Parathyroid adenoma (tissue), 2 donors: Measurements from ENCODE around the gene PGAP6.

ENCODE experiments used
- H2AFZ ChIP-seq: fragments of 300-600 bp; sonication (generic); one replicate; pipeline ENCODE4 v1.7.0; 2017; ENCODE audit warnings: antibody characterized with exemption, mild to moderate bottlenecking
- H3K27ac ChIP-seq: fragments of 300-600 bp; sonication (generic); one replicate; pipeline ENCODE4 v1.7.0; 2017
- H3K27me3 ChIP-seq: fragments of 300-600 bp; sonication (generic); one replicate; pipeline ENCODE4 v1.7.0; 2017; ENCODE audit warnings: low read length; ENCODE audit not compliant: control insufficient read depth, insufficient read depth
- H3K36me3 ChIP-seq: fragments of 300-600 bp; sonication (generic); one replicate; pipeline ENCODE4 v1.7.0; 2017; ENCODE audit warnings: low read length; ENCODE audit not compliant: control insufficient read depth, insufficient read depth
- H3K4me1 ChIP-seq: fragments of 300-600 bp; sonication (generic); one replicate; pipeline ENCODE4 v1.7.0; 2017; ENCODE audit warnings: control low read depth
- H3K4me2 ChIP-seq: fragments of 300-600 bp; sonication (generic); one replicate; pipeline ENCODE4 v1.7.0; 2017; ENCODE audit warnings: low read length
- H3K4me3 ChIP-seq: fragments of 300-600 bp; sonication (generic); one replicate; pipeline ENCODE4 v1.7.0; 2017; ENCODE audit warnings: low read depth, low read length
- H3K79me2 ChIP-seq: fragments of 300-600 bp; sonication (generic); one replicate; pipeline ENCODE4 v1.7.0; 2017; ENCODE audit warnings: control low read depth
- H3K9ac ChIP-seq: fragments of 300-600 bp; sonication (generic); one replicate; pipeline ENCODE4 v1.7.0; 2017; ENCODE audit warnings: mild to moderate bottlenecking
- H3K9me3 ChIP-seq: fragments of 300-600 bp; sonication (generic); one replicate; pipeline ENCODE4 v1.7.0; 2017; ENCODE audit warnings: low read length; ENCODE audit not compliant: control insufficient read depth
- CTCF ChIP-seq: fragments of 300-600 bp; sonication (generic); IDR thresholded peaks from one replicate; pipeline ENCODE4 v1.7.0; 2017; ENCODE audit warnings: antibody characterized with exemption, mild to moderate bottlenecking
- donor health status: primary hyperparathyroidism.

PGAP6 gene

DNA sequence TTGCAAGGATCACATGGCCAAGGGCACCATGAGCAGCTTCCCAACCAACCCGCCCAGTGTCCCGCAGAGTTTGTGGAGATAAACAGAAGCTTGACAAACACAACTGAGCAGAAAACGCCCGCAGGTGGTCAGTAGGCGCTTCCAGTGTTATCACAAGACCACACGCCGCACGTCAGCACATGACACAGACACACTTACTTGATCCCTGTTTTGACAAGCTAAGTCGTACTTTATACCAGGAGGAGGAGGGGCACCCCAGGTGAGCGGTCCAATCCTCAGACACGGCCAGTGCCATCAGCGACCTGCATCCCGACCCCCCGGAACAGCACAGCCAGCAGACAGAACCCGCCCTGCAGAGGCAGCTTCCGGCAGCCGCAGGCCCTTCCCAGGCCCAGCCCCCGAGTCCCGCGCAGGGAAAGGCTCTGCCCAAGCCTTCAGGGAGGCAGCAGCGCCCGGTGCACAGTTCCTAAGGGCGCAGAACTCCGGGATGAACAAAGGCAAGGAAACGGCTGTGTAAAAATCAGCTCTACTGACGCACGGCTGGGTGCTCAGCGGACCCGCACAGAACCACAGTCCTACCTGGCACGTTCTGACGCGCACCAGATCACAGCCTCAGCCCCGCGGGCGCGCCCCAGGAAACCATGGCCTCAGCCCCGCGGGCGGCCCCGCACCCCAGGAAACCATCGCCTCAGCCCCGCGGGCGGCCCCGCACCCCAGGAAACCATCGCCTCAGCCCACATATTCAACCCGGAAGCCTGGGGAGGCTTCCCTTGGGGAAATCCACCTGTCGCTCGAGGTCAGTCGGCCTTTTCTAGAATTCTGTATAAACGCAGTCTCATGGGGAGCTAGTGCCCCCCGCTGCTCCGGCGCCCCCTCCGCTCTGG lies 57.1 kb downstream of the PGAP6 start:
- H3K79me2 ChIP-seq: peaks cover 46% of the 10 kb centered on the region
- TF ChIP-seq CTCF: no peak
- no peak overlapping the region for H2AFZ ChIP-seq
- H3K4me2 ChIP-seq: no peak overlapping the region
- no peaks in the 10 kb centered on the region for H3K4me1 ChIP-seq
- no peaks in the 10 kb centered on the region for H3K27me3 ChIP-seq
- no peaks in the 10 kb centered on the region for H3K36me3 ChIP-seq
- H3K27ac ChIP-seq: no peak overlapping the region
- H3K4me3 ChIP-seq: no peak overlapping the region
- no peak overlapping the region for H3K9ac ChIP-seq
- no peaks in the 10 kb centered on the region for H3K9me3 ChIP-seq

- TF ChIP-seq CTCF: no peak
- H3K9ac ChIP-seq: no peak overlapping the region
- H3K27ac ChIP-seq: no peak overlapping the region
- no peak overlapping the region for H3K4me3 ChIP-seq
- no peaks in the 10 kb centered on the region for H3K9me3 ChIP-seq
- no peak overlapping the region for H3K4me2 ChIP-seq
- no peaks in the 10 kb centered on the region for H3K27me3 ChIP-seq
- H3K4me1 ChIP-seq: no peaks in the 10 kb centered on the region
- H3K79me2 ChIP-seq: peaks cover 48% of the 10 kb centered on the region
- no peaks in the 10 kb centered on the region for H3K36me3 ChIP-seq
- H2AFZ ChIP-seq: no peak overlapping the region
Measured at GRCh38 chr16:324201-324450, 57.7 kb downstream of the PGAP6 start.

DNA sequence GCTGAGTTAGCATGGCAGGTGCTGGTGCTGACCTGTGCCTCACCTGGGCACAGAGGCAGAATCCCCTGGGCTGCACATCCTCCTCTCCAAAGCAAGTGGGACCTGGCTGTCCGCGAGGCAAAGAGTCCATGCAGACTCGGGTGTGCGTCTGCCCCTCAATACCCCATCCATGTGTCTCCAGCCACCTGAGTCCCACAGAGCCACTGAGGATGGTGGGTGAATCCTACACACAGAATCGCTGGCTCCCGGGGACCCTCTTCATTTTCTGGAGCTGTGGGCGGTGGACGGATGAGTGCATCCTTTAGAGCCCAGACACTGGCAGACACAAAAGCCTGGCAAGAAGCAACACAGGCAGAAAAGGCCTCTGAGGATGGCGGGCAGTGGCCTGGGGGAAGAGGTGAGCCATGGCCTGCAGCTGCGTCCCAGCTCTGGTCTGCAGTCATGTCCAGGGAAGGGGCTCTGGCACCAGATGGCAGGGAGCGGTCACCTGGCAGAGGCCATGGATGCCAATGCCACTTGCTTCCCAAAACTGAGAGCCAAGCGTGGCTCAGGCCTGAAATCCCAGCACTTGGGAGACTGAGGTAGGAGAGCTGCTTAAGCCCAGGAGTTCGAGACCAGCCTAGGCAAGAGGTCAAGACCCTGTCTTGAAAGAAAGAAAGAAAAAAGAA lies 59.2 kb downstream of the PGAP6 start:
- peaks cover 51% of the 10 kb centered on the region for H3K79me2 ChIP-seq
- no peak overlapping the region for H3K4me2 ChIP-seq
- no peak for TF ChIP-seq CTCF
- H3K36me3 ChIP-seq: no peaks in the 10 kb centered on the region
- H3K27ac ChIP-seq: no peak overlapping the region
- no peaks in the 10 kb centered on the region for H3K9me3 ChIP-seq
- H3K9ac ChIP-seq: no peak overlapping the region
- no peaks in the 10 kb centered on the region for H3K27me3 ChIP-seq
- H3K4me3 ChIP-seq: no peak overlapping the region
- no peak overlapping the region for H2AFZ ChIP-seq
- no peaks in the 10 kb centered on the region for H3K4me1 ChIP-seq

DNA sequence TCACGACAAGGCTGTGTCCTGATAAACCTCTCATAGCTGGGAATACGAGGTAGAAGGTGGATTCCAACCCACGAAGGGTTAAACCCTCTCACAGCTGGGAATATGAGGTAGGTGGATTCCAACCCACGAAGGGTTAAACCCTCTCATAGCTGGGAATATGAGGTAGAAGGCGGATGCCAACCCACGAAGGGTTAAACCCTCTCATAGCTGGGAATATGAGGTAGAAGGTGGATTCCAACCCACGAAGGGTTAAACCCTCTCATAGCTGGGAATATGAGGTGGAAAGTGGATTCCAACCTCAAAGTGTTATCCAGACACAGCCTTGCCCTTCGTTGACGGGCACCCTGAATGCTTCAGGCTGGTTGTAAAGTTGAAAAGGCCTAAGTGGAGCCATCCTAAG lies 60.2 kb downstream of the PGAP6 start:
- Histone ChIP-seq H3K4me2 (no peak overlapping the region), H3K9me3 (no peaks in the 10 kb centered on the region), H3K9ac (no peak overlapping the region), H3K36me3 (no peaks in the 10 kb centered on the region), H2AFZ (no peak overlapping the region), H3K4me1 (no peaks in the 10 kb centered on the region), H3K79me2 (peaks cover 58% of the 10 kb centered on the region), H3K4me3 (no peak overlapping the region), H3K27ac (no peak overlapping the region), H3K27me3 (no peaks in the 10 kb centered on the region)
- TF ChIP-seq CTCF: no peak
